Gastrocnemius medialis (tissue), 4 donors: ENCODE data around the gene EXOC2. TPM values are rescaled to one million over a fixed set of nuclear protein-coding genes. Genes with fewer than 3 reads are reported as not detected.

Experiments
- ATAC-seq, 2 donors: fragments of 150-250 bp; one replicate each; pipeline ENCODE4 v1.9.1; 2016
- DNase-seq, 2 donors: peaks; one replicate each; pipeline ENCODE4 v3.0.0-alpha.2; 2019
- H3K27ac ChIP-seq, 4 donors: fragments of 200-600 bp; sonication (generic); 1 replicate in 1 of 4; 2 replicates in 3 of 4; pipeline ENCODE4 v1.5.1; 2016 to 2018; ENCODE audit warnings: mild to moderate bottlenecking in 2 of 4, moderate library complexity in 1 of 4
- H3K27me3 ChIP-seq, 3 donors: fragments of 200-600 bp; sonication (generic) in 2 of 3; 1 replicate in 1 of 3; 2 replicates in 2 of 3; pipeline versions ENCODE4 v1.5.1 to v1.6.0; 2016 to 2019; ENCODE audit warnings: mild to moderate bottlenecking in 1 of 3, moderate library complexity in 1 of 3
- H3K36me3 ChIP-seq, 2 donors: fragments of 200-600 bp; sonication (generic) in 1 of 2; one replicate each; pipeline ENCODE4 v1.5.1; 2017 to 2018
- H3K4me1 ChIP-seq, 2 donors: fragments of 200-600 bp; sonication (generic) in 1 of 2; one replicate each; pipeline ENCODE4 v1.5.1; 2016 to 2017; ENCODE audit warnings: mild to moderate bottlenecking in 2 of 2
- H3K4me3 ChIP-seq, 4 donors: fragments of 200-600 bp; sonication (generic) in 3 of 4; 1 replicate in 1 of 4; 2 replicates in 3 of 4; pipeline ENCODE4 v1.5.1; 2016 to 2019; ENCODE audit warnings: mild to moderate bottlenecking in 2 of 4
- H3K9me3 ChIP-seq, 3 donors: fragments of 200-600 bp; sonication (generic) in 2 of 3; 1 replicate in 1 of 3; 2 replicates in 2 of 3; pipeline ENCODE4 v1.5.1; 2016 to 2019
- POLR2A ChIP-seq, 2 donors: fragments of 450-650 bp; IDR thresholded peaks; one replicate each; pipeline ENCODE4 v1.6.1; 2017; ENCODE audit warnings: antibody characterized with exemption in 2 of 2, mild to moderate bottlenecking in 2 of 2, moderate library complexity in 2 of 2
- in situ Hi-C, 4 donors: fragments of 200-750 bp; cut with MboI; loops; one replicate each; pipeline versions ENCODE4 v1.15.0 to v1.8.0; 2017; ENCODE audit warnings: low sequenced_read_pairs in 4 of 4
- intact Hi-C: fragments of 100-400 bp; cut with DNase I; formaldehyde crosslinking; loops from one replicate; pipeline ENCODE4 v1.15.1; 2023; ENCODE audit warnings: low total_unique reads
- total RNA-seq, 4 donors: library from RNA; depleted of rRNA; stranded (reverse); fragments of >200 nt; gene quantifications; one replicate each; pipeline versions ENCODE4 v1.1.0 to v1.2.3, GENCODE V29; 2016
- TF ChIP-seq, protein P1 (sequence below), 5 experiments: fragments of 450-650 bp in 3 of 5; fragments of 200-600 bp in 2 of 5; sonication (generic) in 2 of 5; IDR thresholded peaks in 4 of 5; conservative IDR thresholded peaks in 1 of 5; 1 replicate in 4 of 5; 2 replicates in 1 of 5; pipeline ENCODE4 v1.5.1; 2016 to 2019; ENCODE audit warnings: antibody characterized with exemption in 5 of 5, mild to moderate bottlenecking in 3 of 5, moderate library complexity in 3 of 5

The EXOC2 gene
- total RNA-seq, 4 donors from 2014 or later, result 12.6 to 16.4 (median 15.0) TPM

DNA sequence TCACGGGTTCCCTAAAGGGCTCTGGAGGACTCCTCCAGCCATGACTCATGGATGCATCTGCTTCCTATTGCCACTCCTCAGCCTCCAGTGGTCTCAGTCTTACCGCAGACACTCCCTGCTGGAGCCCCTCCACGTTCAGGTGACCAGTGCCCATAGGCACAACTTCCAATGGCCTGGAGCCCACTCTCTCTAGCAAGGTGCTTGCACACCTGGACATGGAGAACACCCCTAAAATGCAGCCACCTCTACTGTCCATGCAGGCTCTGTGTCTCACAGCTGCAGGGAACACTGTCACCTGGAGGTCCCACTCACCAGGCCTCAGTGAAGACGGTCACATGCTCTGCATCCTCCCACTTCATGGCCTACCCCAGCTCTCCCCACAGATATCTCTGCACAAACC is 72.0 kb downstream of the EXOC2 start:
- no peaks in the 10 kb centered on the region for H3K36me3 ChIP-seq
- no peak overlapping the region for H3K4me3 ChIP-seq
- ATAC-seq (no peak), DNase-seq (no peak)
- no peak for TF ChIP-seq POLR2A (IDR thresholded peaks at IDR 0.05)
- TF ChIP-seq, protein P1, sequence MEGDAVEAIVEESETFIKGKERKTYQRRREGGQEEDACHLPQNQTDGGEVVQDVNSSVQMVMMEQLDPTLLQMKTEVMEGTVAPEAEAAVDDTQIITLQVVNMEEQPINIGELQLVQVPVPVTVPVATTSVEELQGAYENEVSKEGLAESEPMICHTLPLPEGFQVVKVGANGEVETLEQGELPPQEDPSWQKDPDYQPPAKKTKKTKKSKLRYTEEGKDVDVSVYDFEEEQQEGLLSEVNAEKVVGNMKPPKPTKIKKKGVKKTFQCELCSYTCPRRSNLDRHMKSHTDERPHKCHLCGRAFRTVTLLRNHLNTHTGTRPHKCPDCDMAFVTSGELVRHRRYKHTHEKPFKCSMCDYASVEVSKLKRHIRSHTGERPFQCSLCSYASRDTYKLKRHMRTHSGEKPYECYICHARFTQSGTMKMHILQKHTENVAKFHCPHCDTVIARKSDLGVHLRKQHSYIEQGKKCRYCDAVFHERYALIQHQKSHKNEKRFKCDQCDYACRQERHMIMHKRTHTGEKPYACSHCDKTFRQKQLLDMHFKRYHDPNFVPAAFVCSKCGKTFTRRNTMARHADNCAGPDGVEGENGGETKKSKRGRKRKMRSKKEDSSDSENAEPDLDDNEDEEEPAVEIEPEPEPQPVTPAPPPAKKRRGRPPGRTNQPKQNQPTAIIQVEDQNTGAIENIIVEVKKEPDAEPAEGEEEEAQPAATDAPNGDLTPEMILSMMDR (IDR thresholded peaks at IDR 0.05 in 4 of 5, conservative IDR thresholded peaks at IDR 0.05 in 1 of 5), result no peak
- H3K27ac ChIP-seq, result no peak overlapping the region
- no peaks in the 10 kb centered on the region for H3K27me3 ChIP-seq
- peaks cover 7 to 12% of the 10 kb centered on the region in 2 donors for H3K4me1 ChIP-seq
- no peaks in the 10 kb centered on the region for H3K9me3 ChIP-seq
- in situ Hi-C loops, result no loop called here
- intact Hi-C loops, result no loop called here

DNA sequence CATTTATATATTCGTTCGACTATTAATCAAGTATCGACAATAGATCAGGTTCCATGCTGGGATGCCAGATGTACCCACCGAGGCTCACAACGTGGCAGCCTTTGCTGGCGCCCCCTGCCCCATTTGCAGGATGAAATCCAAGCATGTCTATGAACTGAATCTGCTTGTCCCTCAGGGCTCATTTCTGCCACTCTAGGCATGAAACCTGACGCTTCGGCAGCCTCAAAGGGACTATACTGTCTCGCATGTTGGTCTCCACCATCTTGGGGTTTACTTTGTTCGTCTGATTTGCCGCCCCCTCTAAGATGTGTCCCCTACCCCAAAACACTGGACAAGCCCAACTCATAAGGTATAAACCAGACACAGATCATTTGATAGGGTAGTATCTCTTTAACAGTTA is 72.8 kb downstream of the EXOC2 start:
- Histone ChIP-seq H3K36me3 (peaks cover 0 to 5% of the 10 kb centered on the region in 2 donors), H3K9me3 (no peaks in the 10 kb centered on the region), H3K4me1 (peaks cover 7% of the 10 kb centered on the region in 2 donors), H3K4me3 (no peak overlapping the region), H3K27ac (no peak overlapping the region), H3K27me3 (no peaks in the 10 kb centered on the region)
- ATAC-seq (no peak), DNase-seq (no peak)
- intact Hi-C loops, result no loop called here
- in situ Hi-C loops, result no loop called here
- TF ChIP-seq, protein P1 (IDR thresholded peaks at IDR 0.05 in 4 of 5, conservative IDR thresholded peaks at IDR 0.05 in 1 of 5), result no peak
- TF ChIP-seq POLR2A (IDR thresholded peaks at IDR 0.05), result no peak

- H3K4me3 ChIP-seq, result no peak overlapping the region
- TF ChIP-seq, protein P1 (IDR thresholded peaks at IDR 0.05 in 4 of 5, conservative IDR thresholded peaks at IDR 0.05 in 1 of 5), result peak in 2 of 5 experiments; percentile 21 to 47
- no peak for TF ChIP-seq POLR2A (IDR thresholded peaks at IDR 0.05)
- no peak overlapping the region for H3K27ac ChIP-seq
- H3K4me1 ChIP-seq, result peaks cover 7% of the 10 kb centered on the region in 2 donors
- no peaks in the 10 kb centered on the region for H3K27me3 ChIP-seq
- peak; percentile 78 to 93 for ATAC-seq
- peaks cover 0 to 8% of the 10 kb centered on the region in 2 donors for H3K36me3 ChIP-seq
- DNase-seq, result peak; percentile 23 to 54
- no peaks in the 10 kb centered on the region for H3K9me3 ChIP-seq
- intact Hi-C loops (no loop called here), in situ Hi-C loops (no loop called here)
These were observed 75.4 kb downstream of the EXOC2 start for GRCh38 chr6:617456-618100.

DNA sequence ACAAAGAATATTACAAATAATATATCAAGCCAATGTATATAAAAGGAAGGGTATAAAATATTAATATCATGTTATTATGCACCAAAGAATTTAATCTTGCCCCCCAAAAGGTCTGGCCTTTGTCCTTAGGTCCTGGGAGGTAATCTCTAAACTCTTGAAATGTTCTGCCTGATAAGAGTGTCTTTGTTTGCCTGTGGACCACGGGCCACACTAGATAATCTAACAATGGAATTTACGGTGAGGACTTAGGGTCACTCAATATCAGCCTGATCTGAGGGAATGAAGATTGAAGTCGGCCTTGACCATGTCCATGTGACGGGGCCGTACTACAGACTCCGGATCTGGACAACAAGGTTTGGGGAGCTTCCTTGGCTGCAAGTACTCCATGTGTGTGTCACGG is 79.0 kb downstream of the EXOC2 start:
- no peaks in the 10 kb centered on the region for H3K27me3 ChIP-seq
- TF ChIP-seq, protein P1 (IDR thresholded peaks at IDR 0.05 in 4 of 5, conservative IDR thresholded peaks at IDR 0.05 in 1 of 5), result no peak
- TF ChIP-seq POLR2A (IDR thresholded peaks at IDR 0.05), result no peak
- in situ Hi-C loops (no loop called here), intact Hi-C loops (no loop called here)
- ATAC-seq, result no peak
- H3K9me3 ChIP-seq, result no peaks in the 10 kb centered on the region
- DNase-seq, result no peak
- H3K36me3 ChIP-seq, result peaks cover 0 to 13% of the 10 kb centered on the region in 2 donors
- H3K4me3 ChIP-seq, result no peak overlapping the region
- no peak overlapping the region for H3K27ac ChIP-seq
- peaks cover 7% of the 10 kb centered on the region in 2 donors for H3K4me1 ChIP-seq

DNA sequence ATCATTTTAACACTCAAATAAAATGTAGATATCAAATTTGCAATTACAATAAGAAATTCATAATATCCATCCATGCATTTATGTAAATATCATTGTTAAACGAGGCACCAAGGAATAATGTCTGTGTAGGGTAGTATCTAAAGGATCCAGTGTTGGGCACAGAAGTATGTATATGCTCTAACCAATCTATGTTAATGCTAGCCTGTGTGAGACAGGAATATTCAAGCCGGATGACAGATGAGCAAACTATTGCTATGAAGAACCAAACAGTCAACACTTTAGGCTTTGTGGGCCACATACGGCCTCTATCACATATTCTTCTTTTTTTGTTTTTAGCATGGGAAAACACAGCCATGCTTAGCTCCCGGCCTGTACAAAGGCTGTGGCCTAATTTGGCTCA is 81.0 kb downstream of the EXOC2 start:
- Histone ChIP-seq H3K27me3 (no peaks in the 10 kb centered on the region), H3K36me3 (peaks cover 0 to 13% of the 10 kb centered on the region in 2 donors), H3K27ac (no peak overlapping the region), H3K4me3 (no peak overlapping the region), H3K4me1 (no peaks in the 10 kb centered on the region), H3K9me3 (no peaks in the 10 kb centered on the region)
- TF ChIP-seq, protein P1 (IDR thresholded peaks at IDR 0.05 in 4 of 5, conservative IDR thresholded peaks at IDR 0.05 in 1 of 5), result no peak
- TF ChIP-seq POLR2A (IDR thresholded peaks at IDR 0.05), result no peak
- DNase-seq (no peak), ATAC-seq (no peak)
- in situ Hi-C loops, result no loop called here
- intact Hi-C loops, result no loop called here
